Gastrocnemius medialis (tissue), 4 donors: ENCODE results near the gene NSRP1. TPM values are rescaled to one million over a fixed set of nuclear protein-coding genes. Genes with fewer than 3 reads are reported as not detected.
"Not testable (repeated sequence)": the region's sequence is repeated elsewhere in the genome, so short reads cannot be mapped to it uniquely, and the experiment has no call there.

ENCODE experiments used
- ATAC-seq, 2 donors: fragments of 150-250 bp; one replicate each; pipeline ENCODE4 v1.9.1; 2016
- DNase-seq, 2 donors: peaks; one replicate each; pipeline ENCODE4 v3.0.0-alpha.2; 2019
- H3K27ac ChIP-seq, 4 donors: fragments of 200-600 bp; sonication (generic); 1 replicate in 1 of 4; 2 replicates in 3 of 4; pipeline ENCODE4 v1.5.1; 2016 to 2018; ENCODE audit warnings: mild to moderate bottlenecking in 2 of 4, moderate library complexity in 1 of 4
- H3K27me3 ChIP-seq, 3 donors: fragments of 200-600 bp; sonication (generic) in 2 of 3; 1 replicate in 1 of 3; 2 replicates in 2 of 3; pipeline versions ENCODE4 v1.5.1 to v1.6.0; 2016 to 2019; ENCODE audit warnings: mild to moderate bottlenecking in 1 of 3, moderate library complexity in 1 of 3
- H3K36me3 ChIP-seq, 2 donors: fragments of 200-600 bp; sonication (generic) in 1 of 2; one replicate each; pipeline ENCODE4 v1.5.1; 2017 to 2018
- H3K4me1 ChIP-seq, 2 donors: fragments of 200-600 bp; sonication (generic) in 1 of 2; one replicate each; pipeline ENCODE4 v1.5.1; 2016 to 2017; ENCODE audit warnings: mild to moderate bottlenecking in 2 of 2
- H3K4me3 ChIP-seq, 4 donors: fragments of 200-600 bp; sonication (generic) in 3 of 4; 1 replicate in 1 of 4; 2 replicates in 3 of 4; pipeline ENCODE4 v1.5.1; 2016 to 2019; ENCODE audit warnings: mild to moderate bottlenecking in 2 of 4
- H3K9me3 ChIP-seq, 3 donors: fragments of 200-600 bp; sonication (generic) in 2 of 3; 1 replicate in 1 of 3; 2 replicates in 2 of 3; pipeline ENCODE4 v1.5.1; 2016 to 2019
- CTCF ChIP-seq, 5 experiments: fragments of 450-650 bp in 3 of 5; fragments of 200-600 bp in 2 of 5; sonication (generic) in 2 of 5; IDR thresholded peaks in 4 of 5; conservative IDR thresholded peaks in 1 of 5; 1 replicate in 4 of 5; 2 replicates in 1 of 5; pipeline ENCODE4 v1.5.1; 2016 to 2019; ENCODE audit warnings: antibody characterized with exemption in 5 of 5, mild to moderate bottlenecking in 3 of 5, moderate library complexity in 3 of 5
- POLR2A ChIP-seq, 2 donors: fragments of 450-650 bp; IDR thresholded peaks; one replicate each; pipeline ENCODE4 v1.6.1; 2017; ENCODE audit warnings: antibody characterized with exemption in 2 of 2, mild to moderate bottlenecking in 2 of 2, moderate library complexity in 2 of 2
- in situ Hi-C, 4 donors: fragments of 200-750 bp; cut with MboI; loops; one replicate each; pipeline versions ENCODE4 v1.15.0 to v1.8.0; 2017; ENCODE audit warnings: low sequenced_read_pairs in 4 of 4
- intact Hi-C: fragments of 100-400 bp; cut with DNase I; formaldehyde crosslinking; loops from one replicate; pipeline ENCODE4 v1.15.1; 2023; ENCODE audit warnings: low total_unique reads
- total RNA-seq, 4 donors: library from RNA; depleted of rRNA; stranded (reverse); fragments of >200 nt; gene quantifications; one replicate each; pipeline versions ENCODE4 v1.1.0 to v1.2.3, GENCODE V29; 2016

Gene NSRP1
- total RNA-seq, 4 donors from 2014 or later = 7.4 to 13.3 (median 11.0) TPM

GRCh38 chr17:30191072-30191471, 74.5 kb downstream of the NSRP1 start:
- Histone ChIP-seq H3K9me3 (no peaks in the 10 kb centered on the region), H3K4me3 (no peak overlapping the region), H3K27ac (no peak overlapping the region), H3K36me3 (peaks cover 0 to 14% of the 10 kb centered on the region in 2 donors), H3K27me3 (no peaks in the 10 kb centered on the region), H3K4me1 (no peaks in the 10 kb centered on the region)
- no peak for ATAC-seq
- no peak for TF ChIP-seq POLR2A (IDR thresholded peaks at IDR 0.05)
- no peak for TF ChIP-seq CTCF (IDR thresholded peaks at IDR 0.05 in 4 of 5, conservative IDR thresholded peaks at IDR 0.05 in 1 of 5)
- intact Hi-C loops = no loop called here
- in situ Hi-C loops = no loop called here
- no peak for DNase-seq

- ATAC-seq = no peak
- intact Hi-C loops = no loop called here
- no peak for DNase-seq
- TF ChIP-seq POLR2A (IDR thresholded peaks at IDR 0.05) (no peak), CTCF (IDR thresholded peaks at IDR 0.05 in 4 of 5, conservative IDR thresholded peaks at IDR 0.05 in 1 of 5) (no peak)
- no peaks in the 10 kb centered on the region for H3K4me1 ChIP-seq
- H3K9me3 ChIP-seq = no peaks in the 10 kb centered on the region
- H3K36me3 ChIP-seq = no peaks in the 10 kb centered on the region
- in situ Hi-C loops = no loop called here
- no peak overlapping the region for H3K27ac ChIP-seq
- no peaks in the 10 kb centered on the region for H3K27me3 ChIP-seq
- no peak overlapping the region for H3K4me3 ChIP-seq
Measured at GRCh38 chr17:30196504-30196903, 79.9 kb downstream of the NSRP1 start.

GRCh38 chr17:30197416-30197815, 80.8 kb downstream of the NSRP1 start:
- no peak for ATAC-seq
- in situ Hi-C loops = no loop called here
- H3K27me3 ChIP-seq = peaks cover 0 to 5% (median 0%) of the 10 kb centered on the region in 3 donors
- H3K4me3 ChIP-seq = no peak overlapping the region
- H3K9me3 ChIP-seq = no peaks in the 10 kb centered on the region
- TF ChIP-seq CTCF (IDR thresholded peaks at IDR 0.05 in 4 of 5, conservative IDR thresholded peaks at IDR 0.05 in 1 of 5) (no peak), POLR2A (IDR thresholded peaks at IDR 0.05) (no peak)
- no peak overlapping the region for H3K27ac ChIP-seq
- H3K36me3 ChIP-seq = no peaks in the 10 kb centered on the region
- intact Hi-C loops = no loop called here
- DNase-seq = no peak
- H3K4me1 ChIP-seq = no peaks in the 10 kb centered on the region

GRCh38 chr17:30199600-30199999, 83.0 kb downstream of the NSRP1 start:
- peaks cover 0 to 5% (median 0%) of the 10 kb centered on the region in 3 donors for H3K27me3 ChIP-seq
- no peaks in the 10 kb centered on the region for H3K36me3 ChIP-seq
- TF ChIP-seq CTCF (IDR thresholded peaks at IDR 0.05 in 4 of 5, conservative IDR thresholded peaks at IDR 0.05 in 1 of 5) = no peak
- no peak for TF ChIP-seq POLR2A (IDR thresholded peaks at IDR 0.05)
- H3K9me3 ChIP-seq = no peaks in the 10 kb centered on the region
- ATAC-seq = no peak
- no peaks in the 10 kb centered on the region for H3K4me1 ChIP-seq
- in situ Hi-C loops = no loop called here
- intact Hi-C loops = no loop called here
- DNase-seq = no peak
- no peak overlapping the region for H3K4me3 ChIP-seq
- H3K27ac ChIP-seq = no peak overlapping the region

- Histone ChIP-seq H3K9me3 (no peaks in the 10 kb centered on the region), H3K36me3 (no peaks in the 10 kb centered on the region), H3K27me3 (peaks cover 0 to 5% (median 0%) of the 10 kb centered on the region in 3 donors), H3K4me3 (no peak overlapping the region), H3K4me1 (no peaks in the 10 kb centered on the region), H3K27ac (no peak overlapping the region)
- intact Hi-C loops (no loop called here), in situ Hi-C loops (no loop called here)
- no peak for DNase-seq
- TF ChIP-seq POLR2A (IDR thresholded peaks at IDR 0.05) = no peak
- no peak for TF ChIP-seq CTCF (IDR thresholded peaks at IDR 0.05 in 4 of 5, conservative IDR thresholded peaks at IDR 0.05 in 1 of 5)
- no peak for ATAC-seq
Measured at GRCh38 chr17:30200106-30200505, 83.5 kb downstream of the NSRP1 start.

GRCh38 chr17:30200656-30201055, 84.0 kb downstream of the NSRP1 start:
- H3K9me3 ChIP-seq, H3K4me1 ChIP-seq, DNase-seq, ATAC-seq, H3K36me3 ChIP-seq, H3K27me3 ChIP-seq, in situ Hi-C loops, H3K27ac ChIP-seq, intact Hi-C loops, H3K4me3 ChIP-seq: not testable (repeated sequence)
